GM12892 (cell line): ENCODE results near the gene MYO1D.

Experiments
- POLR2A ChIP-seq: IDR thresholded peaks from 2 replicates; pipeline ENCODE4 v1.6.1; 2011; ENCODE audit warnings: low read depth, low read length, control low read depth
- POLR2AphosphoS5 ChIP-seq: IDR thresholded peaks from 2 replicates; pipeline ENCODE4 v1.6.1; 2011; ENCODE audit warnings: low read depth, low read length, control low read depth
- TAF1 ChIP-seq: IDR thresholded peaks from 2 replicates; pipeline ENCODE4 v1.6.1; 2011; ENCODE audit warnings: low read depth, mild to moderate bottlenecking, control low read depth, low read length, borderline replicate concordance

- no peak for TF ChIP-seq POLR2A
- no peak for TF ChIP-seq TAF1
- no peak; the same call in 1 of the 2 replicates for TF ChIP-seq POLR2AphosphoS5
Observed at GRCh38 chr17:32516450-32516849, 360.5 kb downstream of the MYO1D start.
